HG03571 (cell line): ENCODE measurements around the gene WWOX.

ENCODE experiments used
- ATAC-seq: cut with Tn5 transposase; IDR thresholded peaks from one replicate; pipeline ENCODE4 v1.9.1; 2021; ENCODE audit not compliant: unreplicated experiment

Gene WWOX

GRCh38 chr16:78192734-78193488, 93.5 kb downstream of the WWOX start:
- ATAC-seq = no peak

GRCh38 chr16:78194948-78195347, 95.5 kb downstream of the WWOX start:
- no peak for ATAC-seq

GRCh38 chr16:78195797-78196196, 96.3 kb downstream of the WWOX start:
- no peak for ATAC-seq

GRCh38 chr16:78196502-78196901, 97.0 kb downstream of the WWOX start:
- no peak for ATAC-seq

- ATAC-seq = no peak
Measured at GRCh38 chr16:78198288-78198687, 98.8 kb downstream of the WWOX start.

- no peak for ATAC-seq
Measured at GRCh38 chr16:78199325-78200022, 100.0 kb downstream of the WWOX start.

GRCh38 chr16:78200023-78200389, 100.6 kb downstream of the WWOX start:
- ATAC-seq = no peak

- ATAC-seq = no peak
Measured at GRCh38 chr16:78200623-78201096, 101.2 kb downstream of the WWOX start.

- no peak for ATAC-seq
Measured at GRCh38 chr16:78205506-78205905, 106.1 kb downstream of the WWOX start.

- ATAC-seq = no peak
Measured at GRCh38 chr16:78206623-78207223, 107.3 kb downstream of the WWOX start.

- no peak for ATAC-seq
Measured at GRCh38 chr16:78209951-78210661, 110.7 kb downstream of the WWOX start.

- no peak for ATAC-seq
Measured at GRCh38 chr16:78211020-78211599, 111.7 kb downstream of the WWOX start.

GRCh38 chr16:78211946-78212345, 112.5 kb downstream of the WWOX start:
- ATAC-seq = no peak

- ATAC-seq = no peak
Measured at GRCh38 chr16:78212674-78213073, 113.2 kb downstream of the WWOX start.

- ATAC-seq = no peak
Measured at GRCh38 chr16:78213751-78214150, 114.3 kb downstream of the WWOX start.

- ATAC-seq = no peak
Measured at GRCh38 chr16:78215222-78215621, 115.8 kb downstream of the WWOX start.

GRCh38 chr16:78216166-78216745, 116.8 kb downstream of the WWOX start:
- no peak for ATAC-seq

- no peak for ATAC-seq
Measured at GRCh38 chr16:78217276-78217675, 117.8 kb downstream of the WWOX start.

GRCh38 chr16:78218279-78218678, 118.8 kb downstream of the WWOX start:
- no peak for ATAC-seq

GRCh38 chr16:78218856-78219651, 119.6 kb downstream of the WWOX start:
- ATAC-seq = no peak
